Muscle layer of duodenum (tissue), 2 donors: ENCODE data around the gene MAGT1.
A peak's percentile ranks its signal among the peaks of the same experiment; 100 is the strongest.
"Not testable (repeated sequence)": the region's sequence is repeated elsewhere in the genome, so short reads cannot be mapped to it uniquely, and the experiment has no call there.

Experiments
- H3K27ac ChIP-seq: one replicate; pipeline ENCODE4 v1.7.0; 2013; ENCODE audit warnings: mild to moderate bottlenecking, low read length
- H3K27me3 ChIP-seq: one replicate; pipeline ENCODE4 v1.7.0; 2013; ENCODE audit warnings: low read depth, mild to moderate bottlenecking, control low read depth, low read length
- H3K36me3 ChIP-seq, 2 donors: one replicate each; pipeline ENCODE4 v1.7.0; 2013; ENCODE audit warnings: low read length in 2 of 2, control low read depth in 1 of 2, mild to moderate bottlenecking in 1 of 2; ENCODE audit not compliant: insufficient read depth in 2 of 2, control insufficient read depth in 1 of 2
- H3K4me1 ChIP-seq, 2 donors: one replicate each; pipeline ENCODE4 v1.7.0; 2013; ENCODE audit warnings: low read length in 2 of 2, mild to moderate bottlenecking in 2 of 2, control low read depth in 1 of 2, moderate library complexity in 1 of 2; ENCODE audit not compliant: insufficient read depth in 2 of 2, control insufficient read depth in 1 of 2
- H3K4me3 ChIP-seq, 2 donors: one replicate each; pipeline ENCODE4 v1.7.0; 2013; ENCODE audit warnings: low read length in 2 of 2, low read depth in 1 of 2, mild to moderate bottlenecking in 1 of 2
- H3K9me3 ChIP-seq, 2 donors: one replicate each; pipeline ENCODE4 v1.7.0; 2013; ENCODE audit warnings: low read length in 2 of 2, control low read depth in 1 of 2, mild to moderate bottlenecking in 1 of 2; ENCODE audit not compliant: control insufficient read depth in 1 of 2
- donor health status: healthy.

Gene MAGT1

GRCh38 chrX:77918568-77918967, 23.3 kb upstream of the MAGT1 start:
- no peaks in the 10 kb centered on the region for H3K27me3 ChIP-seq
- no peaks in the 10 kb centered on the region for H3K4me1 ChIP-seq
- no peak overlapping the region for H3K27ac ChIP-seq
- no peaks in the 10 kb centered on the region for H3K9me3 ChIP-seq
- H3K4me3 ChIP-seq = no peak overlapping the region
- no peaks in the 10 kb centered on the region for H3K36me3 ChIP-seq

DNA sequence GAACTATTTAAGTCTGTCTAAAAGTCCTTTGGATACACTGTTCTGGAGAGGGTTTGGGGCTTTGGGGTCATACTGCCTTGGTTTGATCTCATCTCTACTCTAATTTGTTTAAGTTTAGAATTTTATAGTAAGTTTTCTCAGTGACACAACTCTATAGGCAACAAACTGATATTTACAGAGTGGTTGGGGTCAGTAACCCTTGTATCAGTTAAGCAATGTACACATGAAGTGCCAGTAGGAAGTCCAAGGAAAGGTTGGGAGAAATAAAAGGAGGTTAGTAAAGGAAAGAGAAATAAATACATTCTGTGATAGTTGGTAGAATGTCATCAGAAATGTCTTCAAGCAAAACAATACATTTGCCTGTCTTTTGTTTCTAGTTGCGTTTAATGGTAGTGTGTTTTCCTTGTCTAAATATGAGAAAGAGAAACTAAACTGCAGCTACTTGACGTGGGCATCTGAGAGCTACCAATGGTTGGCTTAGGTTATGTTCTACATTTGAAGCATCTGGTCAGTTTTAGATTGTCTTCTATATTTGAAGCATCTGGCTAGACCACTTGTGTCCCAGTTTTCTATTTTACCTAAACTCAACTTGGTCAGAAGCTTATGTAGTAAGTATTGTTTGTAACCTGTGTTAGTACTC, 22.2 kb upstream of the MAGT1 start:
- H3K27me3 ChIP-seq = no peaks in the 10 kb centered on the region
- H3K4me3 ChIP-seq = no peak overlapping the region
- no peaks in the 10 kb centered on the region for H3K36me3 ChIP-seq
- H3K9me3 ChIP-seq = no peaks in the 10 kb centered on the region
- peaks cover 0 to 5% of the 10 kb centered on the region in 2 donors for H3K4me1 ChIP-seq
- H3K27ac ChIP-seq = no peak overlapping the region

GRCh38 chrX:77910108-77910840, 15.0 kb upstream of the MAGT1 start, which contains the start of gene ATP7A:
Gene ATP7A (plus strand): TSS chrX:77910693. CDS start chrX:77971642, 60,949 bp downstream.
- no peaks in the 10 kb centered on the region for H3K27me3 ChIP-seq
- H3K4me3 ChIP-seq = peak within 1 kb of the TSS; percentile 73 to 88
- H3K36me3 ChIP-seq = no peaks in the 10 kb centered on the region
- peak within 1 kb of the TSS; percentile 90 for H3K27ac ChIP-seq
- peaks cover 0 to 8% of the 10 kb centered on the region in 2 donors for H3K4me1 ChIP-seq
- no peaks in the 10 kb centered on the region for H3K9me3 ChIP-seq

DNA sequence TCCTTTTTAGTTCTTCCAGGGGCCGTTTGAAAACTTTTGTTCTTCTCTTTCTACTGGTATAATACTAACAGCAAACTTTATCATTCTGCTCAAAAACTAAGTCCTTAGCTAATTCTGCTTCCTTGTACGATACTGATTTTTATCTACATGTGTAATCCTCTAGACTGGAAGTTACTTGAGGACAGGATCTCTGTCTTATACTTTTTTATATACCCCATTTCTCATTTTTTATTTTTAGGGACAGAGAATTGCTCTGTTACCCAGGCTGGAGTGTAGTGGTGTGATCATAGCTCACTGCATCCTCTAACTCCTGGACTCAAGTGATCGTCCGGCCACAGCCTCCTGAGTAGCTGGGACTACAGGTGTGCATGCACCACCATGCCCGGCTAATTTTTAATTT, 6.3 kb upstream of the MAGT1 start:
- Histone ChIP-seq H3K36me3 (peaks cover 0 to 9% of the 10 kb centered on the region in 2 donors), H3K4me1 (peaks cover 0 to 11% of the 10 kb centered on the region in 2 donors), H3K27me3 (no peaks in the 10 kb centered on the region), H3K27ac (no peak overlapping the region), H3K9me3 (no peaks in the 10 kb centered on the region), H3K4me3 (peak overlapping the region in 1 of 2 donors; percentile 99)

DNA sequence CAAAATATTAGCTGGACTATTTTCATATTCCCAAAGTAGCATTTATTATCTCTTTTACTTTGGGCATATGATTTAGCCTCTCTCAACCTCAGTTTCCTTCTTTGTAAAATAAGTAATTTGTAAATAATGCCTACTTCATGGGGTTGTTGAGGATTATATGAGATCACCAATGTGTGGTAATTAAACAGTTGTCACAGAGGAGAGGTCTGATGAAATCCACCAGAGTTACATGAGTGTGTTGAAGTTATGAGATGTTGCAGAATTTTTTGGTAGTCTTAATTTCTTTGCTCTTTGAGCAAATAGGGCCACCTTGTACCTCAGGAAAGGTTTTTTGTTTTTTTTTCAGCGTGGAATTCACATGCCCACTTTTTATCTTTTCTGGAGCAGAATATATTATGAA, 5.5 kb upstream of the MAGT1 start:
- peak overlapping the region; percentile 99 for H3K27ac ChIP-seq
- no peaks in the 10 kb centered on the region for H3K27me3 ChIP-seq
- H3K9me3 ChIP-seq = no peaks in the 10 kb centered on the region
- peak overlapping the region; percentile 73 to 99 for H3K4me3 ChIP-seq
- peaks cover 0 to 9% of the 10 kb centered on the region in 2 donors for H3K36me3 ChIP-seq
- H3K4me1 ChIP-seq = peaks cover 0 to 11% of the 10 kb centered on the region in 2 donors

GRCh38 chrX:77899081-77899828, 4.0 kb upstream of the MAGT1 start, which contains the start of gene COX7B:
Gene COX7B (plus strand): TSS chrX:77899468. CDS start chrX:77899554, 86 bp downstream.
- Histone ChIP-seq H3K36me3 (peaks cover 0 to 9% of the 10 kb centered on the region in 2 donors), H3K4me3 (peak within 1 kb of the TSS; percentile 73 to 99), H3K27me3 (no peaks in the 10 kb centered on the region), H3K4me1 (peaks cover 0 to 11% of the 10 kb centered on the region in 2 donors), H3K27ac (peak within 1 kb of the TSS; percentile 99), H3K9me3 (no peaks in the 10 kb centered on the region)

GRCh38 chrX:77893713-77894112, 1.5 kb downstream of the MAGT1 start:
- Histone ChIP-seq H3K4me1 (peaks cover 0 to 5% of the 10 kb centered on the region in 2 donors), H3K27me3 (no peaks in the 10 kb centered on the region), H3K36me3 (no peaks in the 10 kb centered on the region), H3K4me3 (peak overlapping the region; percentile 79 to 86), H3K9me3 (no peaks in the 10 kb centered on the region), H3K27ac (no peak overlapping the region)

DNA sequence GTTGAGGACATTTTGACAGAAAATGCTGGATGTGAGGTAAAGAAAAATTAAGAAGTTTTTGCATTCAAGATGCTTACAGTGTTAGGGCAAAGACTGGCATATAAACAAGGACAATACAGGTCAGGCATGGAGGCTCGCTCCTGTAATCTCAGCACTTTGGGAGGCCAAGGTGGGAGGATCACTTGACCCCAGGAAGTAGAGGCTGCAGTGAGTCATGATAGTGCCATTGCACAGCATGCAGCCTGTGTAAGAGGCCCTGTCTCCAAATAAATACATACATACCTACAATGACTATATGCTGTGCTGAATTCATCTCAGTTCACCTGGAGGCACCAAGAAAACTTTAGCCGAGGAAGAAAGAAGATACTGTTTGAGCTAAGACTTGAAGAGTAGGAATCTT, 2.3 kb downstream of the MAGT1 start:
- H3K4me3 ChIP-seq = no peak overlapping the region
- no peak overlapping the region for H3K27ac ChIP-seq
- H3K9me3 ChIP-seq = no peaks in the 10 kb centered on the region
- no peaks in the 10 kb centered on the region for H3K27me3 ChIP-seq
- no peaks in the 10 kb centered on the region for H3K36me3 ChIP-seq
- H3K4me1 ChIP-seq = peaks cover 0 to 5% of the 10 kb centered on the region in 2 donors

- not testable (repeated sequence) for H3K27me3 ChIP-seq, H3K9me3 ChIP-seq
Measured at GRCh38 chrX:77881418-77881817, 13.8 kb downstream of the MAGT1 start.

DNA sequence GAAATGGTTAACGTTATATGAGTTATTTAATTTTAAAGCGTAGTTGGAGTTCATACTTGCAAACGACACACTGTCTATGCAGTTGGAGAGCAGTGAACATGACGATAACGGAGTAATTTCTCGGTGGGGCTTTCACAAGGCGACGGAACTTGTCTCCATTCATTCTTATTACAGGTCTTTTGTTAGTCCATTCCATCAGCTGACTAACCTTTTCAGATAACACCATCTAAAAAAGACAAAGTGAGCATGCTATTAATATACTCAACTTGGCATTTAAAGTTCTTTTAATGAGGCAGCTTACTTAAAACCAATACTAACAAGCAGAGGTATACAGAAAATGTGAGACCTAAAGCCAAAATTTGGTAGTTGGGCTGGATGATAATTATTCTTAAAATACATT, 19.9 kb downstream of the MAGT1 start:
- no peaks in the 10 kb centered on the region for H3K27me3 ChIP-seq
- H3K4me3 ChIP-seq = no peak overlapping the region
- H3K36me3 ChIP-seq = peaks cover 0 to 5% of the 10 kb centered on the region in 2 donors
- H3K27ac ChIP-seq = no peak overlapping the region
- H3K9me3 ChIP-seq = no peaks in the 10 kb centered on the region
- H3K4me1 ChIP-seq = no peaks in the 10 kb centered on the region

More at GRCh38 chrX:77881418-77881817, 13.8 kb downstream of the MAGT1 start:
- H3K36me3 ChIP-seq, H3K27ac ChIP-seq, H3K4me1 ChIP-seq, H3K4me3 ChIP-seq: not testable (repeated sequence)

DNA sequence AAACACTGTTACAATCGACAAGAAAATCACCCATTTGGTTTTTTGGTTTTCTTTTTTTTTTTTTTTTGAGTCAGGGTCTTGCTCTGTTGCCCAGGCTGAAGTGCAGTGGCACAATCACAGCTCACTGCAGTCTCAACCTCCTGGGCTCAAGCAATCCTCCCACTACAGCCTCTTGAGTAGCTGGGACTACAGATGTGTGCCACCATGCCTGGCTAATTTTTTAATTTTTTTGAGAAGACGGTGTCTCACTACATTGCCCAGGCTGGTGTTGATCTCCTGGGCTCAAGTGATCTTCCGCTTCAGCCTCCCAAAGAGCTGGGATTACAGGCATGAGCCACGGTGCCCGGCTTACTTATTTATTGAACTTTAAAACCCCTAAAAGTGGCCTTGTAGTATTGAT, 63.7 kb downstream of the MAGT1 start:
- not testable (repeated sequence) for H3K36me3 ChIP-seq, H3K27ac ChIP-seq, H3K4me3 ChIP-seq, H3K4me1 ChIP-seq, H3K27me3 ChIP-seq, H3K9me3 ChIP-seq
